ENCODE data around the gene MUS81.

Gene MUS81

GRCh38 chr11:65861533-65862183 is 1.4 kb downstream of the MUS81 start:
- no peak for DNase-seq

- no peak for DNase-seq
These were observed 2.0 kb downstream of the MUS81 start for GRCh38 chr11:65862191-65862735.

GRCh38 chr11:65862941-65863888 is 3.0 kb downstream of the MUS81 start:
- no peak for DNase-seq

GRCh38 chr11:65863889-65864705 is 3.9 kb downstream of the MUS81 start:
- DNase-seq = no peak

GRCh38 chr11:65864706-65865471 is 4.7 kb downstream of the MUS81 start:
- no peak for DNase-seq

- DNase-seq = no peak
These were observed 5.4 kb downstream of the MUS81 start for GRCh38 chr11:65865550-65866172.

- no peak for DNase-seq
These were observed 6.5 kb downstream of the MUS81 start for GRCh38 chr11:65866509-65867283.

- DNase-seq = no peak
These were observed 7.2 kb downstream of the MUS81 start for GRCh38 chr11:65867284-65868071.

- no peak for DNase-seq
These were observed 7.9 kb downstream of the MUS81 start for GRCh38 chr11:65868076-65868667.

GRCh38 chr11:65868907-65869306 is 8.7 kb downstream of the MUS81 start:
- DNase-seq = no peak

GRCh38 chr11:65869643-65870306 is 9.5 kb downstream of the MUS81 start:
- DNase-seq = no peak

- no peak for DNase-seq
These were observed 10.1 kb downstream of the MUS81 start for GRCh38 chr11:65870307-65870658.

GRCh38 chr11:65870706-65871681 is 10.8 kb downstream of the MUS81 start:
- no peak for DNase-seq

- DNase-seq = no peak
These were observed 11.7 kb downstream of the MUS81 start for GRCh38 chr11:65871811-65872548.

- DNase-seq = no peak
These were observed 12.5 kb downstream of the MUS81 start, which contains the start of gene EFEMP2 for GRCh38 chr11:65872586-65873317. TSS of gene EFEMP2 (minus strand) at chr11:65872800. CDS start at chr11:65872354, 446 bp downstream.
